NCI-H2171 treated with DMSO at 0.1 percent for 48 hours (cell line): Measurements from ENCODE around the gene AMZ1.

ENCODE experiments used
- DNase-seq: peaks from one replicate; lab custom pipeline; 2025; lab: John Stamatoyannopoulos, UW

AMZ1 gene

GRCh38 chr7:2753148-2753547, 65.1 kb downstream of the AMZ1 start:
- no peak for DNase-seq

GRCh38 chr7:2754086-2754485, 66.1 kb downstream of the AMZ1 start:
- no peak for DNase-seq

- no peak for DNase-seq
Observed at GRCh38 chr7:2754912-2755311, 66.9 kb downstream of the AMZ1 start.

- DNase-seq = no peak
Observed at GRCh38 chr7:2755531-2755930, 67.5 kb downstream of the AMZ1 start.

- DNase-seq = peak; percentile 44
Observed at GRCh38 chr7:2757361-2757903, 69.4 kb downstream of the AMZ1 start.

- peak; percentile 44 for DNase-seq
Observed at GRCh38 chr7:2757904-2758672, 70.1 kb downstream of the AMZ1 start.

- no peak for DNase-seq
Observed at GRCh38 chr7:2758673-2759616, 70.9 kb downstream of the AMZ1 start.

- DNase-seq = no peak
Observed at GRCh38 chr7:2759736-2760097, 71.7 kb downstream of the AMZ1 start.

- peak; percentile 8 for DNase-seq
Observed at GRCh38 chr7:2760098-2760889, 72.3 kb downstream of the AMZ1 start.

GRCh38 chr7:2761131-2761624, 73.2 kb downstream of the AMZ1 start:
- DNase-seq = no peak

- no peak for DNase-seq
Observed at GRCh38 chr7:2761801-2762497, 73.9 kb downstream of the AMZ1 start.

GRCh38 chr7:2763597-2763996, 75.6 kb downstream of the AMZ1 start:
- no peak for DNase-seq

GRCh38 chr7:2764621-2765020, 76.6 kb downstream of the AMZ1 start:
- DNase-seq = no peak
